MM.1S (cell line): Measurements from ENCODE around the gene GATB.

Experiments
- DNase-seq: peaks from one replicate; pipeline ENCODE4 v3.0.0-alpha.2; 2015
- H2AFZ ChIP-seq: fragments of 300-600 bp; sonication (generic); 2 replicates; pipeline ENCODE4 v1.6.0; 2016; ENCODE audit warnings: antibody characterized with exemption, low read length
- H3F3A ChIP-seq: fragments of 300-600 bp; sonication (generic); 2 replicates; pipeline ENCODE4 v1.6.1; 2016; ENCODE audit warnings: mild to moderate bottlenecking, antibody characterized with exemption, low read length, moderate library complexity, mixed read lengths; ENCODE audit not compliant: insufficient read depth
- H3K27ac ChIP-seq: fragments of 300-600 bp; sonication (generic); 2 replicates; pipeline ENCODE4 v1.5.1; 2016; ENCODE audit warnings: mild to moderate bottlenecking, low read length
- H3K27me3 ChIP-seq: fragments of 300-600 bp; sonication (generic); replicated peaks from 2 replicates; pipeline ENCODE4 v1.6.0; 2016; ENCODE audit warnings: low read length; ENCODE audit not compliant: insufficient read depth
- H3K36me3 ChIP-seq: fragments of 300-600 bp; sonication (generic); replicated peaks from 2 replicates; pipeline ENCODE4 v1.6.1; 2016; ENCODE audit warnings: mild to moderate bottlenecking, low read length, mixed read lengths; ENCODE audit not compliant: insufficient read depth
- H3K4me1 ChIP-seq: fragments of 300-600 bp; sonication (generic); 2 replicates; pipeline ENCODE4 v1.6.1; 2016; ENCODE audit warnings: low read length, mixed read lengths
- H3K4me2 ChIP-seq: fragments of 300-600 bp; sonication (generic); 2 replicates; pipeline ENCODE4 v1.6.0; 2016; ENCODE audit warnings: low read depth, low read length
- H3K4me3 ChIP-seq: fragments of 300-600 bp; sonication (generic); 2 replicates; pipeline ENCODE4 v1.5.1; 2016; ENCODE audit warnings: low read length, mixed read lengths
- H3K79me2 ChIP-seq: fragments of 300-600 bp; sonication (generic); 2 replicates; pipeline ENCODE4 v1.6.1; 2016; ENCODE audit warnings: mixed run types, low read length, mixed read lengths
- H3K9ac ChIP-seq: fragments of 300-600 bp; sonication (generic); 2 replicates; pipeline ENCODE4 v1.6.1; 2016; ENCODE audit warnings: low read length, mixed read lengths
- H3K9me2 ChIP-seq: fragments of 300-600 bp; sonication (generic); replicated peaks from 2 replicates; pipeline ENCODE4 v1.6.1; 2016; ENCODE audit warnings: mild to moderate bottlenecking, low read length, mixed read lengths; ENCODE audit not compliant: insufficient read depth
- H3K9me3 ChIP-seq: fragments of 300-600 bp; sonication (generic); replicated peaks from 2 replicates; pipeline ENCODE4 v1.6.1; 2016; ENCODE audit warnings: mild to moderate bottlenecking, low read length, mixed read lengths; ENCODE audit not compliant: insufficient read depth
- H4K20me1 ChIP-seq: fragments of 300-600 bp; sonication (generic); 2 replicates; pipeline ENCODE4 v1.6.1; 2016; ENCODE audit warnings: mild to moderate bottlenecking, low read length, moderate library complexity, mixed read lengths; ENCODE audit not compliant: insufficient read depth
- CTCF ChIP-seq: fragments of 300-600 bp; sonication (generic); IDR thresholded peaks from 2 replicates; pipeline ENCODE4 v1.5.1; 2016; ENCODE audit warnings: antibody characterized with exemption, low read length, mixed read lengths
- EZH2 ChIP-seq: fragments of 300-600 bp; sonication (generic); optimal IDR thresholded peaks from 2 replicates; pipeline ENCODE3; 2017; ENCODE audit warnings: low read depth, mild to moderate bottlenecking, antibody characterized with exemption, low read length, mixed read lengths
- EZH2phosphoT487 ChIP-seq: fragments of 300-600 bp; sonication (generic); IDR thresholded peaks from 2 replicates; pipeline ENCODE4 v1.6.1; 2018; ENCODE audit warnings: antibody characterized with exemption, low read length

Gene GATB

GRCh38 chr4:151666501-151666900 lies 94.3 kb downstream of the GATB start:
- DNase-seq, result no peak

GRCh38 chr4:151665785-151666127 lies 95.1 kb downstream of the GATB start:
- H3K27ac ChIP-seq, result no peak overlapping the region
- no peaks in the 10 kb centered on the region for H3F3A ChIP-seq
- TF ChIP-seq CTCF, result no peak
- TF ChIP-seq EZH2, result no peak
- no peak for TF ChIP-seq EZH2phosphoT487
- no peaks in the 10 kb centered on the region for H3K4me1 ChIP-seq
- H3K9ac ChIP-seq, result no peak overlapping the region
- H2AFZ ChIP-seq, result no peak overlapping the region
- DNase-seq, result no peak
- H3K36me3 ChIP-seq, result no peaks in the 10 kb centered on the region
- no peaks in the 10 kb centered on the region for H3K27me3 ChIP-seq
- no peak overlapping the region for H3K4me2 ChIP-seq
- no peaks in the 10 kb centered on the region for H4K20me1 ChIP-seq
- H3K79me2 ChIP-seq, result no peaks in the 10 kb centered on the region
- H3K9me2 ChIP-seq, result no peaks in the 10 kb centered on the region
- no peak overlapping the region for H3K4me3 ChIP-seq
- no peaks in the 10 kb centered on the region for H3K9me3 ChIP-seq

More at GRCh38 chr4:151666501-151666900, 94.3 kb downstream of the GATB start:
- H3K27me3 ChIP-seq, result no peaks in the 10 kb centered on the region
- H3K27ac ChIP-seq, result no peak overlapping the region
- no peaks in the 10 kb centered on the region for H3K9me2 ChIP-seq
- no peak for TF ChIP-seq EZH2phosphoT487
- TF ChIP-seq CTCF, result no peak
- no peak for TF ChIP-seq EZH2
- no peaks in the 10 kb centered on the region for H3K9me3 ChIP-seq
- no peaks in the 10 kb centered on the region for H3K36me3 ChIP-seq
- H4K20me1 ChIP-seq, result no peaks in the 10 kb centered on the region
- H3K4me1 ChIP-seq, result no peaks in the 10 kb centered on the region
- H3K79me2 ChIP-seq, result no peaks in the 10 kb centered on the region
- H2AFZ ChIP-seq, result no peak overlapping the region
- H3K4me3 ChIP-seq, result no peak overlapping the region
- H3F3A ChIP-seq, result no peaks in the 10 kb centered on the region
- H3K4me2 ChIP-seq, result no peak overlapping the region
- no peak overlapping the region for H3K9ac ChIP-seq

GRCh38 chr4:151665022-151665784 lies 95.6 kb downstream of the GATB start:
- no peak overlapping the region for H3K4me2 ChIP-seq
- H3F3A ChIP-seq, result no peaks in the 10 kb centered on the region
- H4K20me1 ChIP-seq, result no peaks in the 10 kb centered on the region
- no peaks in the 10 kb centered on the region for H3K9me3 ChIP-seq
- DNase-seq, result no peak
- H2AFZ ChIP-seq, result no peak overlapping the region
- no peaks in the 10 kb centered on the region for H3K27me3 ChIP-seq
- no peak overlapping the region for H3K27ac ChIP-seq
- no peaks in the 10 kb centered on the region for H3K79me2 ChIP-seq
- H3K9ac ChIP-seq, result no peak overlapping the region
- H3K4me1 ChIP-seq, result no peaks in the 10 kb centered on the region
- TF ChIP-seq EZH2 (no peak), EZH2phosphoT487 (no peak), CTCF (no peak)
- no peaks in the 10 kb centered on the region for H3K9me2 ChIP-seq
- no peaks in the 10 kb centered on the region for H3K36me3 ChIP-seq
- no peak overlapping the region for H3K4me3 ChIP-seq
